HG03571 (cell line): ENCODE data around the gene MYBPC3.
A peak's percentile ranks its signal among the peaks of the same experiment; 100 is the strongest.

Source experiments
- ATAC-seq: cut with Tn5 transposase; IDR thresholded peaks from one replicate; pipeline ENCODE4 v1.9.1; 2021; ENCODE audit not compliant: unreplicated experiment

The MYBPC3 gene

GRCh38 chr11:47352556-47352955, at the start of gene MYBPC3:
Gene MYBPC3, minus strand, starts transcription at chr11:47352702. Its CDS starts 55 bp downstream, at chr11:47352647.
- no peak for ATAC-seq

- ATAC-seq: peak; percentile 49
Measured at GRCh38 chr11:47400768-47401279, 48.3 kb upstream of the MYBPC3 start.

GRCh38 chr11:47399860-47400767, 47.6 kb upstream of the MYBPC3 start:
- ATAC-seq: peak; percentile 43

GRCh38 chr11:47398551-47398950, 46.0 kb upstream of the MYBPC3 start:
- ATAC-seq: no peak

- no peak for ATAC-seq
Measured at GRCh38 chr11:47398011-47398410, 45.5 kb upstream of the MYBPC3 start.

- no peak for ATAC-seq
Measured at GRCh38 chr11:47396049-47396320, 43.5 kb upstream of the MYBPC3 start.

- ATAC-seq: no peak
Measured at GRCh38 chr11:47395223-47396048, 42.9 kb upstream of the MYBPC3 start.

GRCh38 chr11:47394322-47395222, 42.1 kb upstream of the MYBPC3 start:
- ATAC-seq: no peak

- ATAC-seq: no peak
Measured at GRCh38 chr11:47394050-47394321, 41.5 kb upstream of the MYBPC3 start.

- ATAC-seq: no peak
Measured at GRCh38 chr11:47393163-47394049, 40.9 kb upstream of the MYBPC3 start.

- ATAC-seq: no peak
Measured at GRCh38 chr11:47392546-47393162, 40.2 kb upstream of the MYBPC3 start.

- ATAC-seq: no peak
Measured at GRCh38 chr11:47391711-47392432, 39.4 kb upstream of the MYBPC3 start.

GRCh38 chr11:47391077-47391583, 38.6 kb upstream of the MYBPC3 start:
- no peak for ATAC-seq

- ATAC-seq: no peak
Measured at GRCh38 chr11:47390422-47390760, 37.9 kb upstream of the MYBPC3 start.

- ATAC-seq: no peak
Measured at GRCh38 chr11:47389577-47390421, 37.3 kb upstream of the MYBPC3 start.

- ATAC-seq: no peak
Measured at GRCh38 chr11:47388697-47389576, 36.4 kb upstream of the MYBPC3 start.
